Lung (tissue), 12 donors: ENCODE results near the gene GIPR. TPM values are rescaled to one million over a fixed set of nuclear protein-coding genes. Genes with fewer than 3 reads are reported as not detected.

Experiments used
- ATAC-seq: fragments of 200-7000 bp; cut with Tn5 transposase; one replicate; pipeline ENCODE4 v1.9.1; 2020; ENCODE audit warnings: moderate number of reproducible peaks; ENCODE audit not compliant: insufficient read depth, low FRiP score
- DNase-seq, 3 donors: peaks; one replicate each; pipeline ENCODE4 v3.0.0-alpha.2; 2013 to 2017
- H3K27ac ChIP-seq, 2 donors: one replicate each; pipeline ENCODE4 v1.5.1; 2013; ENCODE audit warnings: mild to moderate bottlenecking in 2 of 2, moderate library complexity in 2 of 2, control low read depth in 1 of 2, inconsistent platforms in 1 of 2, low read depth in 1 of 2, low read length in 1 of 2
- H3K27me3 ChIP-seq, 3 donors: one replicate each; pipeline ENCODE4 v1.5.1; 2013; ENCODE audit warnings: low read length in 2 of 3; ENCODE audit not compliant: control insufficient read depth in 3 of 3, insufficient read depth in 3 of 3
- H3K36me3 ChIP-seq, 4 donors: one replicate each; pipeline ENCODE4 v1.5.1; 2013; ENCODE audit warnings: low read length in 4 of 4, mild to moderate bottlenecking in 1 of 4, moderate library complexity in 1 of 4; ENCODE audit not compliant: control insufficient read depth in 4 of 4, insufficient read depth in 4 of 4
- H3K4me1 ChIP-seq, 5 donors: one replicate each; pipeline ENCODE4 v1.5.1; 2013; ENCODE audit warnings: low read length in 5 of 5, mild to moderate bottlenecking in 2 of 5, moderate library complexity in 1 of 5; ENCODE audit not compliant: control insufficient read depth in 5 of 5, insufficient read depth in 5 of 5
- H3K4me3 ChIP-seq: one replicate; pipeline ENCODE4 v1.5.1; 2013; ENCODE audit warnings: mild to moderate bottlenecking, control low read depth, moderate library complexity
- H3K9ac ChIP-seq, 2 donors: one replicate each; pipeline ENCODE4 v1.5.1; 2013; ENCODE audit warnings: low read length in 2 of 2, control low read depth in 1 of 2; ENCODE audit not compliant: insufficient read depth in 1 of 2
- H3K9me3 ChIP-seq, 4 donors: one replicate each; pipeline ENCODE4 v1.5.1; 2013; ENCODE audit warnings: low read length in 3 of 4, mild to moderate bottlenecking in 1 of 4, moderate library complexity in 1 of 4; ENCODE audit not compliant: control insufficient read depth in 4 of 4, insufficient read depth in 3 of 4
- CTCF ChIP-seq: IDR thresholded peaks from 2 replicates; pipeline ENCODE4 v1.5.1; 2012; ENCODE audit warnings: mild to moderate bottlenecking; ENCODE audit errors: control extremely low read depth, extremely low read depth
- WGBS, 2 donors: extraction: QIAGEN DNeasy Blood & Tissue Kit; methylation state at CpG; one replicate each; pipeline ENCODE4 v1.1.7; 2013; 5-methylcytosine and 5-hydroxymethylcytosine counted together
- polyA plus RNA-seq, 2 donors: library from polyadenylated mRNA; stranded (reverse); fragments of 200-250 nt; gene quantifications; one replicate each; pipeline ENCODE4 v1.2.1, GENCODE V29; 2013
- total RNA-seq, 2 donors: library from RNA; depleted of rRNA in 1 of 2; stranded (reverse); fragments of >200 nt in 1 of 2; gene quantifications; one replicate each; pipeline ENCODE4 v1.2.1, GENCODE V29; 2014 to 2021
- donor health status: control.
- donor health status: control.
- donor health status: Bipolar disorder and iron deficiency.
- donor health status: healthy.
- donor health status: DM: yes; HTN: yes; CAD: no.

GIPR gene
- total and polyA plus RNA-seq, 4 donors: 2.2 to 14.9 (median 5.5) TPM

DNA sequence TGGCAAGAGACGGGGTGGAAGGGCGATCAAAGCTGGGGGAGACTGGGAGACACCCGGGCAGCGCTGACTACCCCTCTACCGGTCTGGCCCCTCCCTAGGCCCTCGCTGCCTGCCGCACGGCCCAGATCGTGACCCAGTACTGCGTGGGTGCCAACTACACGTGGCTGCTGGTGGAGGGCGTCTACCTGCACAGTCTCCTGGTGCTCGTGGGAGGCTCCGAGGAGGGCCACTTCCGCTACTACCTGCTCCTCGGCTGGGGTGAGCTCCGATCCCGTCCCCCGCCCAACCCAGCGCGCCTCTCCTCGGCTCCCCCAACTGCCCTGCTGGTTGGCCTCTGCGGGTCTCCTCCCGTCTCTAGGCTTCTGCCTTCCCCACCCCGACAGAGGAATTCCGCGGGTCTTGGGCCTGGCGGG is 8.8 kb downstream of the GIPR start:
- ATAC-seq (no peak), DNase-seq (peak in 2 of 3 donors; percentile 13 to 32)
- Histone ChIP-seq H3K9ac (no peak overlapping the region), H3K4me3 (peak overlapping the region; percentile 19), H3K36me3 (no peaks in the 10 kb centered on the region), H3K27me3 (peaks cover 0 to 16% (median 14%) of the 10 kb centered on the region in 3 donors), H3K27ac (peak overlapping the region in 1 of 2 donors; percentile 41), H3K9me3 (peaks cover 0 to 2% (median 0%) of the 10 kb centered on the region in 4 donors), H3K4me1 (peaks cover 0 to 8% (median 0%) of the 10 kb centered on the region in 5 donors)
- WGBS, 2 donors: 5% methylated on average over 25 to 28 of the region's 28 CpGs
- no peak for TF ChIP-seq CTCF

DNA sequence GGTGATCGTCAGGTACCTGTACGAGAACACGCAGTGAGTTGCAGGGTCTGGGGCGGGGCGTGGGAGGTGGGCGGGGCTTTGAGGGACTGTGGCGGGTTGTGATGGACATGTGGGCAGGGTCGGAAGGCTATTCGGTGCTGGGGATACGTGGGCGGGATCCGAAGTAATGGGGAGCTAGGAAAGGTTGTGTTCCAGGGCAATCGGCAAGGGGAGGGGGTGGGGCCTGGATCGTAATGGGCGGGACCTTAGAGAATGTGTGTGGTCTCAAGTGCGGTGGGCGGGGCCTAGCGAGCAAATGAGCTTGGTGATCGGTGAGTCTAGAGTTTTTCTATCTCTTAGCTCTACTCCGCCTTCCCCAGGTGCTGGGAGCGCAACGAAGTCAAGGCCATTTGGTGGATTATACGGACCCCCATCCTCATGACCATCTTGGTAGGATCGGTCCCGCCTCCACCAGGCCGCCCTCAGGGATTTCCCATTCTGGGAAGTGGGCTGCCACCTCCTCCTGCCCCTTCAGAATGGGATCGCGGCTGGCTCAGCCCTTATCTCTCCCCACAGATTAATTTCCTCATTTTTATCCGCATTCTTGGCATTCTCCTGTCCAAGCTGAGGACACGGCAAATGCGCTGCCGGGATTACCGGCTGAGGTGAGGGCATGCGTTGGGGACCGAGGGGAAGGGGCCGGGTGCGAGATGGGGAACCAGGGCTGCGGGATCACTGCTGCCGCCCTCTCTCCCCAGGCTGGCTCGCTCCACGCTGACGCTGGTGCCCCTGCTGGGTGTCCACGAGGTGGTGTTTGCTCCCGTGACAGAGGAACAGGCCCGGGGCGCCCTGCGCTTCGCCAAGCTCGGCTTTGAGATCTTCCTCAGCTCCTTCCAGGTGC is 9.6 kb downstream of the GIPR start:
- peak overlapping the region in 1 of 2 donors; percentile 71 for H3K27ac ChIP-seq
- WGBS, 2 donors: 2 to 4% methylated on average over 44 to 49 of the region's 49 CpGs
- H3K9ac ChIP-seq: no peak overlapping the region
- H3K36me3 ChIP-seq: no peaks in the 10 kb centered on the region
- peaks cover 0 to 16% (median 14%) of the 10 kb centered on the region in 3 donors for H3K27me3 ChIP-seq
- DNase-seq (peak; percentile 75 to 88 (median 86)), ATAC-seq (peak; percentile 76)
- H3K4me3 ChIP-seq: no peak overlapping the region
- no peak for TF ChIP-seq CTCF
- peaks cover 0 to 2% (median 0%) of the 10 kb centered on the region in 4 donors for H3K9me3 ChIP-seq
- peaks cover 0 to 9% (median 0%) of the 10 kb centered on the region in 5 donors for H3K4me1 ChIP-seq

DNA sequence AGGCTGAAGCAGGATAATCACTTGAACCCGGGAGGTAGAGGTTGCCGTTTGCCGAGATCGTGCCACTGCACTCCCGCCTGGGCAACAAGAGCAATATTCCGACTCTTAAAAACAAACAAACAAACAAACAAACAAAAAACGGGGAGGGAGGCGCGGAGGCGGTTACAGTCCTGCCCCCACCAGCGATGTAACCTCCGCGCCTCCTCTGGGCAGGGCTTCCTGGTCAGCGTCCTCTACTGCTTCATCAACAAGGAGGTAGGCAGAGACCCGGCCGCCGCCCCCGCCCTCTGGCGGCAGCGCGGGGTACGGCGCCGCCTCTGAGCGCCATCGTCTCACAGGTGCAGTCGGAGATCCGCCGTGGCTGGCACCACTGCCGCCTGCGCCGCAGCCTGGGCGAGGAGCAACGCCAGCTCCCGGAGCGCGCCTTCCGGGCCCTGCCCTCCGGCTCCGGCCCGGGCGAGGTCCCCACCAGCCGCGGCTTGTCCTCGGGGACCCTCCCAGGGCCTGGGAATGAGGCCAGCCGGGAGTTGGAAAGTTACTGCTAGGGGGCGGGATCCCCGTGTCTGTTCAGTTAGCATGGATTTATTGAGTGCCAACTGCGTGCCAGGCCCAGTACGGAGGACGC is 13.5 kb downstream of the GIPR start:
- WGBS, 2 donors: 2% methylated on average over 49 to 51 of the region's 51 CpGs
- Histone ChIP-seq H3K36me3 (peaks cover 0 to 15% (median 5%) of the 10 kb centered on the region in 4 donors), H3K9me3 (peaks cover 0 to 2% (median 0%) of the 10 kb centered on the region in 4 donors), H3K27ac (peak overlapping the region; percentile 64 to 70), H3K4me3 (no peak overlapping the region), H3K4me1 (peaks cover 0 to 9% (median 0%) of the 10 kb centered on the region in 5 donors), H3K9ac (no peak overlapping the region), H3K27me3 (peaks cover 0 to 14% (median 13%) of the 10 kb centered on the region in 3 donors)
- peak; percentile 91 for TF ChIP-seq CTCF
- peak; percentile 67 to 82 (median 72) for DNase-seq
- peak; percentile 83 for ATAC-seq
